ENCODE results near the gene THSD4. TPM values are rescaled to one million over a fixed set of nuclear protein-coding genes. Genes with fewer than 3 reads are reported as not detected.
A peak's percentile ranks its signal among the peaks of the same experiment; 100 is the strongest.

THSD4 gene
- total RNA-seq, 2 donors from 2014 or later: 71.2 to 150 TPM

DNA sequence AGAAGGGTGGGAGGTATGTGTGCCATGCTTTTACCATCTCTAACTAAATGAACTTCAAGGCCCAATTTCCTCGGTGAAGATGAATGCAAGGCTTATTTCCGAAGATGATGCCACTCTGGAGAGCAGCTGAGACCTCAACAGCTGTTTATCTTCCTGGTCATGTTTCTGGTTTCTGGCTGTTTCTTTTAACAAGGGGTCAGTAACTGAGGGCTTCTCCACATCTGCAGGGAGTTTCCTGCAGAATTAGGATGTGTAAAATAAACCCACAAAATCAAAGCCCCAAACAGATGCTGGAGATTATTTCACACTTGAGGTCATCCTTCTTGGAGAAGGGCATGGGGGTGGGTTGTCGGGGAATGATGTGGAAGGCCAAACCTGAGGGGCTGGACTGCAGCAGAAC is 220.3 kb downstream of the THSD4 start:
- H3K4me3 ChIP-seq: no peak overlapping the region
- H3K36me3 ChIP-seq: no peaks in the 10 kb centered on the region
- no peak for DNase-seq (ENCODE audit: low spot score)
- H3K27ac ChIP-seq: peak overlapping the region; percentile 72 to 95
- H3K4me1 ChIP-seq (ENCODE audit: control insufficient read depth in 1 of 2, low read depth in 2 of 2): peaks cover 18 to 82% of the 10 kb centered on the region in 2 donors
- H3K27me3 ChIP-seq (replicated peaks; ENCODE audit: insufficient read depth): no peaks in the 10 kb centered on the region
- no peaks in the 10 kb centered on the region for H3K9me3 ChIP-seq
- TF ChIP-seq, protein P1, sequence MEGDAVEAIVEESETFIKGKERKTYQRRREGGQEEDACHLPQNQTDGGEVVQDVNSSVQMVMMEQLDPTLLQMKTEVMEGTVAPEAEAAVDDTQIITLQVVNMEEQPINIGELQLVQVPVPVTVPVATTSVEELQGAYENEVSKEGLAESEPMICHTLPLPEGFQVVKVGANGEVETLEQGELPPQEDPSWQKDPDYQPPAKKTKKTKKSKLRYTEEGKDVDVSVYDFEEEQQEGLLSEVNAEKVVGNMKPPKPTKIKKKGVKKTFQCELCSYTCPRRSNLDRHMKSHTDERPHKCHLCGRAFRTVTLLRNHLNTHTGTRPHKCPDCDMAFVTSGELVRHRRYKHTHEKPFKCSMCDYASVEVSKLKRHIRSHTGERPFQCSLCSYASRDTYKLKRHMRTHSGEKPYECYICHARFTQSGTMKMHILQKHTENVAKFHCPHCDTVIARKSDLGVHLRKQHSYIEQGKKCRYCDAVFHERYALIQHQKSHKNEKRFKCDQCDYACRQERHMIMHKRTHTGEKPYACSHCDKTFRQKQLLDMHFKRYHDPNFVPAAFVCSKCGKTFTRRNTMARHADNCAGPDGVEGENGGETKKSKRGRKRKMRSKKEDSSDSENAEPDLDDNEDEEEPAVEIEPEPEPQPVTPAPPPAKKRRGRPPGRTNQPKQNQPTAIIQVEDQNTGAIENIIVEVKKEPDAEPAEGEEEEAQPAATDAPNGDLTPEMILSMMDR (IDR thresholded peaks at IDR 0.05): no peak
- no peak for ATAC-seq (ENCODE audit: insufficient number of reproducible peaks, low FRiP score, low read depth)

DNA sequence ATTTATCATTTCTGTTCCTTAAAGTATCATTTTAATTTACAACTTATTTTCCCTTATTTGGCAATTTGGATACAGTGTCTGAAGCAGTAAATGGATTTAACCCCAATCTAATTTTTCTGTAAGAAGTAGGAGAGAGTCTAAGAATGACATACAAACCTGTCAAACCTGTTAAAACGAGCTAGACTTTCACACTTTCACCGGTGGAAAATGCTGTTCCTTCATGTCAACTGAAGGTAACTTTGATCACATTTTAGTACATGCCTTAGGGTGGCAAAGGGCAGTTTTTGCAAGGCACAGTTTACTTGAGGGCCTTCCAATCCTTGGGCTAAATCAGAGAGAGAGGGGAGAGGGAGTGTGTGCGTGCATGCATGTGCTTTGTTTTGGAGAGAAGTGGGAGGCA is 221.4 kb downstream of the THSD4 start:
- H3K27ac ChIP-seq: peak overlapping the region; percentile 72 to 95
- ATAC-seq (ENCODE audit: insufficient number of reproducible peaks, low FRiP score, low read depth) (no peak), DNase-seq (ENCODE audit: low spot score) (no peak)
- H3K9me3 ChIP-seq: no peaks in the 10 kb centered on the region
- peaks cover 18 to 71% of the 10 kb centered on the region in 2 donors for H3K4me1 ChIP-seq (ENCODE audit: control insufficient read depth in 1 of 2, low read depth in 2 of 2)
- TF ChIP-seq, protein P1 (IDR thresholded peaks at IDR 0.05): no peak
- no peak overlapping the region for H3K4me3 ChIP-seq
- no peaks in the 10 kb centered on the region for H3K36me3 ChIP-seq
- H3K27me3 ChIP-seq (replicated peaks; ENCODE audit: insufficient read depth): no peaks in the 10 kb centered on the region

DNA sequence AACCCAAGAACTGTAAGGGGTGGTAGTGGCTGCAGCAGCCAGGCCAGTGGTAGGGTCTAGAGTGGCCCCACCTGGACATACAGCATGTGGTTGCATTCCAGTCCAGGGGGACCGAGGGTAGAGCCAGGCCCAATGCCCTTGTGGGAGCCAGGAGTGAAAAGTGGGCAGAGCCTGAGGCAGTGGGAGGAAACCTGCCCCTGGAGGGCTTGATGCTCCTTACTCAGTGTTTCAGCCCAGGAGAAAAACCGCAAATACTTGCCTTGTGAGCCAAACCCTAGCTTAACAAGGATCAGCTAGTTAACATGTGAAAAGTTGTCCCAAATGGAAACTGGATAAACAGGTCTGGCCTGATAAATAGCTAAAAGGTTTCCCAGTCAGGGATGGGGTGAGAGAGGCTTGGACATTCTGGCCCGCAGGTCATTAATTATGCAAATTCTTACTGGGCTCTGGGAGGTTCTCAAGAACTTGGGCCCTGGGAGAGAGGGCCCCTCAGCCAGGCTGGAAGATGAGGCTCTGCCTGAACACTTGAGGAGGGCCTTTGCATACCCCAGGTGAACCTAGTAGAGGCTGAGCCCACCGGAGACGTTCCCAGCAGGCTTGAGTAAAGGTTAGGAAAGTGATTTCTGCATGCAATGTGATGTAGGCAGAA is 222.1 kb downstream of the THSD4 start:
- H3K27ac ChIP-seq: peak overlapping the region; percentile 72 to 95
- H3K4me3 ChIP-seq: no peak overlapping the region
- peaks cover 18 to 71% of the 10 kb centered on the region in 2 donors for H3K4me1 ChIP-seq (ENCODE audit: control insufficient read depth in 1 of 2, low read depth in 2 of 2)
- TF ChIP-seq, protein P1 (IDR thresholded peaks at IDR 0.05): no peak
- DNase-seq (ENCODE audit: low spot score) (no peak), ATAC-seq (ENCODE audit: insufficient number of reproducible peaks, low FRiP score, low read depth) (no peak)
- H3K27me3 ChIP-seq (replicated peaks; ENCODE audit: insufficient read depth): no peaks in the 10 kb centered on the region
- no peaks in the 10 kb centered on the region for H3K36me3 ChIP-seq
- H3K9me3 ChIP-seq: no peaks in the 10 kb centered on the region

DNA sequence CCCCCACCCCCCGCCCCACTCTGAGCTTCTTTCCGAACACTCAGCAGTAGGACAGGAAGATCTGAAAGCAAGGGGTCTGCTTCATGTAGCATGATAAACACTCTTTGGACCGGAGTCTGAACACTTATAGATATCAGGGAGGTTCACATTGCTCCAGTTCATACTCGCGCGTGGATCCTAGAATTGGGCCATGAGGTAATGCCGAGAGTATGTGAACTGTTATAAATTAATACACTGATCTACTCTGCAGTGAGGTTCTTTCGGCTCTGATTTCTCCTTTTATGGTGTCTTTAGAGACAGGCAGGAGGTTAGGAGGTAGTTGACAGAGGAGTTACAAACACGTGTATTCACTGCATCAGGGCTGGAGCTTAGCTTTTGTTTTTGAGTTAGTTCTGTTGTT is 223.0 kb downstream of the THSD4 start:
- Histone ChIP-seq H3K27ac (peak overlapping the region; percentile 72 to 95), H3K27me3 (replicated peaks; ENCODE audit: insufficient read depth) (no peaks in the 10 kb centered on the region), H3K9me3 (no peaks in the 10 kb centered on the region), H3K4me1 (ENCODE audit: control insufficient read depth in 1 of 2, low read depth in 2 of 2) (peaks cover 14 to 68% of the 10 kb centered on the region in 2 donors), H3K36me3 (no peaks in the 10 kb centered on the region), H3K4me3 (no peak overlapping the region)
- DNase-seq (ENCODE audit: low spot score): no peak
- peak; percentile 87 for ATAC-seq (ENCODE audit: insufficient number of reproducible peaks, low FRiP score, low read depth)
- TF ChIP-seq, protein P1 (IDR thresholded peaks at IDR 0.05): no peak

DNA sequence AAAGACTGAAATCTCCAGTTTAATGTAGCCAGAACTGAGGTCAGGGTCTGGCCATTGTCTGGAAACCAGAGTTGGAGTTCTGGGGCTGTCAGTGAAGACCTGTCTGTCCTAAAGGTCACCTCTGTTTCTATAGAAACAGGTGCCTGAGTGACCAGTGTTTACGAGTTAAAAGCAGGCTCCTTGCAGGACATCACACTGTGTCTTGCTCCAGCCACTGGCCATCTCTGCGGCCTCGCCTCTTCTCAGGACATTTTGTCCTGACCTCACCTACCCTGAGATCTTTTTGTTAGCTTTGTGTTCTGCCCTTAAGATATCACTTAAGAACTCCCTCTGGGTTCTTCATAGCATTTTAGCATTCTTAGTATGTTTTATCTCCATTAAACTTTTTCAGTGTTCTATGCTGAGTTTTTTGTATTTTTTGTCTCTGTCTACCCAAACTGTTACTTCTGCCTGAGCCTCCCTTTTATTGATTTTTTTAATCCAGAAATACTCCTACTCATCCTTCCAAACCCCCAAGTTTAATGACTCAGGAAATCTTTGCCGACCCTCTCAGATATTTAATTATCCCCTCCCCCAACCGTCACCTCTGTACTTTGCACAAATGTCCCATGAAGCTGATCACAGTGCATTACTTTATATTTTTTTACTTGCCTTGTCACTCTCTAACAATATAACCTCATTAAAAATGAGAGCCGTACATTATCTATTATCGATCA is 223.7 kb downstream of the THSD4 start:
- ATAC-seq (ENCODE audit: insufficient number of reproducible peaks, low FRiP score, low read depth): no peak
- Histone ChIP-seq H3K4me1 (ENCODE audit: control insufficient read depth in 1 of 2, low read depth in 2 of 2) (peaks cover 11 to 60% of the 10 kb centered on the region in 2 donors), H3K27ac (peak overlapping the region; percentile 72 to 95), H3K4me3 (no peak overlapping the region), H3K9me3 (no peaks in the 10 kb centered on the region), H3K36me3 (no peaks in the 10 kb centered on the region), H3K27me3 (replicated peaks; ENCODE audit: insufficient read depth) (no peaks in the 10 kb centered on the region)
- TF ChIP-seq, protein P1 (IDR thresholded peaks at IDR 0.05): no peak
- no peak for DNase-seq (ENCODE audit: low spot score)

All from thoracic aorta (tissue), 2 donors.